ENCODE measurements around the gene GTF2A1.

The GTF2A1 gene

GRCh38 chr14:81177225-81177624 lies 43.5 kb downstream of the GTF2A1 start:
- DNase-seq (ENCODE audit: low read depth) = no peak

- no peak for DNase-seq (ENCODE audit: low read depth)
Measured at GRCh38 chr14:81176241-81176640, 44.5 kb downstream of the GTF2A1 start.

- no peak for DNase-seq (ENCODE audit: low read depth)
Measured at GRCh38 chr14:81172881-81173280, 47.9 kb downstream of the GTF2A1 start.

DNA sequence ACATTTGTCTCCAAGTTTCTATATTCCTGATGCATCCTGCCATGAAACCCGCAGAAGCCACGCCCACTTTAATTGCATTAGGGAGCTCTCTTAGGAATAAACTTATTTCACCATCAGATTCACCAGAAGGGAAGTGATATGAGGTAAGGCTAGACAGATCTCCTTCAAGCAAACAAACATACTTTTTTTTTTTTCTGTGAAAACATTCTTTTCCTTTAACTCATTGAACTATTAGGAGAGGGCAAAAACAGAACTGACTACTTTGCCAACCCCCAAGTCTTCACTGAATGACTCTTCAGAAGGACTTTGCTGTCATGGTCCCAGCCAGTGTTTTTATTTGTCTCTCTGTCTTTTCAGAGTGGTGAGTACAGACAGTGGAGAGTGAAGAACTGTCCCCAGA lies 48.4 kb downstream of the GTF2A1 start:
- no peak for DNase-seq (ENCODE audit: low read depth)

GRCh38 chr14:81170829-81171195 lies 49.9 kb downstream of the GTF2A1 start:
- no peak for DNase-seq (ENCODE audit: low read depth)

GRCh38 chr14:81170104-81170828 lies 50.5 kb downstream of the GTF2A1 start:
- DNase-seq (ENCODE audit: low read depth) = peak; percentile 60

DNA sequence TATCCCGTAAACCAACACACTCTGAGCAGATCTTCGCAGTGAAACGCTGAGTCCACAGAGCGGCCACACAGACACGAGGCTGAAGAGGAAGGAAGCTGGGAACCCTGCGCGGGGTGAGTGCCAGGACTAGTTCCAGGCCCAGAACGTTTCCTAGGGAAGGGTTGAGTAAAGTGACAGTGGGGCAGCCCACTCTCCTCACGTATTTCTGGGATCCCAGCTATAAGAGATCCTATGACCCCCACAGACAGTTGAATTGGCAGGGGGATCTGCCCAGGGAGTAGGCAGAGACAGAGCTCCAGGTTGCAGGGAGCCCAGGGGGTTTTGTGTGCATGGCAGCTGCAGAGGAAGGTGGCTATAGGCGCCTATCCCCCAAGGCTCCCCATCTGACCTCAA lies 51.1 kb downstream of the GTF2A1 start:
- DNase-seq (ENCODE audit: low read depth) = no peak

- DNase-seq (ENCODE audit: low read depth) = no peak
Measured at GRCh38 chr14:81169267-81169666, 51.5 kb downstream of the GTF2A1 start.

- DNase-seq (ENCODE audit: low read depth) = no peak
Measured at GRCh38 chr14:81166121-81166520, 54.6 kb downstream of the GTF2A1 start.

- DNase-seq (ENCODE audit: low read depth) = no peak
Measured at GRCh38 chr14:81165188-81165587, 55.6 kb downstream of the GTF2A1 start.

DNA sequence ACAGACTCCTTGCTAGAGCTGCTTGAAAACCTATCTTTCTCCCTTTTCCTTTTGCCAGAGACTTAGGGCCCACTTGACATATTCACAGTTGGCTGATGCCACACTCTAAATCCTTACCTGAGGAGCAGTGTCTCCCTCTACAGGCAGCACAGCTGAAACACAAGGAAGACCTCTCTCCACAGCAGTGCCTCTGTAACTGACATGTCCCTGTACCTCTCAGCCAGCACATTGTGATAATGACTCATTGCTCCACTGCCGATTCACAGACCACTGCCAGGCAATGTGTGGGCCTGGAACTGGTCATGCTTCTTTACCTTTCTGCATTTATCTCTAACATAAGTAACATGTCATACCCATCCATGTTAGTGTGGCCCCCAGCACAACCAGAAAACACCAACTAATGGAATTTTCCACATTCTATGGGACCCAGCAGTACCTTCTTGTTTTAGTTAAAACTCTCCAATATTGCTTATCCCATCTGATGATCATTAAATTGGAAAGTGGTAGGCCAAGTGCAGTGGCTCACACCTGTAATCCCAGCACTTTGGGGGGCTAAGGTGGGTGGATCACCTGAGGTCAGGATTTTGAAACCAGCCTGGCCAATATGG lies 56.5 kb downstream of the GTF2A1 start:
- no peak for DNase-seq (ENCODE audit: low read depth)

- no peak for DNase-seq (ENCODE audit: low read depth)
Measured at GRCh38 chr14:81162941-81163340, 57.8 kb downstream of the GTF2A1 start.

DNA sequence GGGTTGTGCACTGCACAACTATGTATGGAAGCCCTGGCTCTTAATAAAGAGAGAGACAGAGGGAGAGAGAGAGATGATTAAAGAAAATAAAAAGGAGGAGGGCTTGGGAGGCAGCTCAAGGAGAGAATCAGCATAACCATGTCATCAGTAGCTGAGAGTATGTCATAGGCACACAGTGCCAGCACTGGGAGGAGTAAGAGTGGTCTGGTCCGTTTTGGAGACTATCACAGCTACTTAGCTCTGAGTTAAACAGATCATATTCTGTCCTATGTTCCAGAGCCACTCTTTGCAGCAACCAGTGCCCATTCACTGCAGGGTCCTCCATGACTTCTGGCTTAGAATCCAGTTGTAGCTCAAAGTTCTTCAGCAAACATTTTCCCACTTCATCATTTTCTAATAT lies 59.0 kb downstream of the GTF2A1 start:
- DNase-seq (ENCODE audit: low read depth) = no peak

DNA sequence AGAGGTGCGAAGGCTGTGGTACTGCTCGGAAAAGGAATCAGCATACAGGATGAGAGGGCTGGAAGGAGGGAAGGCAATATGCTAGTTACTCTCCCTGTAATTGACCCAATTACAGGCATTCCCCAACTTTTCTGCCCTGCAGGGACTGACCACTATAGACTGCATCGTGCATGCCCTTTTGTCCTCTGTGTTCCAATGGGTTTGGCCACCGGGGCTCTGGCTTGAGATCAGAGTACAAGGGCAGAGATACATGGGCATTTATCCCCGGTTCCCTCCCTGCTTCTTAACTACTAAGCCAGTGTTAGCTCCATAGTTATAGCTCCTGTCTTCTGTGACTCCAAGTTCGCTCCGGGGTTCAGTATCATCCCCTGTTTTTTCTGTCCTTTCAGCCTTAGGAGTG lies 59.7 kb downstream of the GTF2A1 start:
- DNase-seq (ENCODE audit: low read depth) = no peak

DNA sequence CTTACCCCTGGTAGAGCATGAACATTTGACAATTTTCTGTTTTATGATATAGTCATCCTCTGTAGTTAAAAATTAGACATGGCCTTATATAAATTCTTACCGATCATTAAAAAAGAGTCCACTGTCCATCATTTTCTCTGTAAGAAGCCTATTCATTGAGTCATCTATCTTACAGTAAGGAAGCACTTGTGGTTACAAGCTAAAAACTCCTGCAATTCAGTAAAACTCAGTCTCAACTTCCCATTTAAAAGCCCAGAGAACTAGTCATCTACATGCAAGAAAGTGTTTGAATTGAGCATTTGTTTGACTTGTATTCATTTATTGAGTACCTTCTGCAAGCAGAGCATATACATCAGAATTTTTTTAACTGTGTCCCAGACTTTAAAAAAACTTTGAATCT lies 63.3 kb downstream of the GTF2A1 start:
- DNase-seq (ENCODE audit: low read depth) = no peak

DNA sequence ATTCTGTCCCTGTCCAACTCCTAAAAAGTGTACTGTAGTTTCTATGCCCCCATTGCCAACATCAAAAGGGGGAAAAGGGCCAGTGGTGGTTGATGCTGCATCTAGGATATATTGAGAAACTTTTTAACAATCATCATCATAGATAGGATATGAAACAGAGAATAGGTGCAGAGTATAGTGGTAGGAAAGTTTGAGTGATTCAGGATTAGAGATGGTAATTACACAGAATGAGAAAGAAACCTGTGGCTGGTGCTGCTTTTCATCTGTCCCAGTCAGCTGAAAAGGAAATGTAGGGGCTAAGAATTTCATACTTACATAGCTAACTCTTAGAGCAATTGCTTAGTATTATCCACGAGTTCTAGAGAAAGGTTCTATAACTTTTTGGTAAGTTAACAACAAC lies 67.6 kb downstream of the GTF2A1 start:
- DNase-seq (ENCODE audit: low read depth) = no peak

GRCh38 chr14:81148635-81149034 lies 72.1 kb downstream of the GTF2A1 start:
- DNase-seq (ENCODE audit: low read depth) = no peak

DNA sequence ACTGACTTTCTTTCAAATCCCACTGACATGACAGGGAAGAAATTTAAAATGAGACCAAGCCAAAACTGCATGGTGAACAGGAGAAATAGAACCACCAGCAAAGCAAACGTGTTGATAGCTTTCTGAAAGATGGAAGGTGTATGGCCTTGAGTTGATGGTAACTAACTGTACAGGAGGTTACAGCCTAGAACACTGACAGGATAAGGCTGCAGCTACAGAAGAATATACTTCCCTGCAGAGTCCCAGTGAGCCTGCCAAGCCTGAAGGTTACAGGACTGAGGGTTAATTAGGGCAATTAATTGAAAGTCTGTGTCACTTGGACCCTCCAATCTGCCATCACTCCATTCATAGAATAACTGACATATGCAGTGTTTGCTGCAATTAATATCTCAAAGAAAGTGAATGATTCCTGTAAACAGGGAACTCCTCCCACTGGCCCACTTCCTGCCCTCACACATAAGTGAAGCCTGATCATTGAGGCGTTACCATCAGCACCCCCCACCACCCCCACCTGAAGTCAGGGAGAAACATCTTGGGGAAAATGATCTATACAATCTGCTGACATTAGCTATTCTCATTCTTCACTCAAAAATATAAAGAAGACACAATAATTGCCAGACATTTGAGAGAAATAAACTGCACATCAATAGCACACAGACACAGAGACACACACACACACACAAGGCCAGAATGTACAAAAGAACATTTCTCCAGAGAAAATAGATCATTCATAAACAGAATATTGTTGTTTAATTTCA lies 73.4 kb downstream of the GTF2A1 start:
- no peak for DNase-seq (ENCODE audit: low read depth)

GRCh38 chr14:81144824-81145603 lies 75.7 kb downstream of the GTF2A1 start:
- no peak for DNase-seq (ENCODE audit: low read depth)

DNA sequence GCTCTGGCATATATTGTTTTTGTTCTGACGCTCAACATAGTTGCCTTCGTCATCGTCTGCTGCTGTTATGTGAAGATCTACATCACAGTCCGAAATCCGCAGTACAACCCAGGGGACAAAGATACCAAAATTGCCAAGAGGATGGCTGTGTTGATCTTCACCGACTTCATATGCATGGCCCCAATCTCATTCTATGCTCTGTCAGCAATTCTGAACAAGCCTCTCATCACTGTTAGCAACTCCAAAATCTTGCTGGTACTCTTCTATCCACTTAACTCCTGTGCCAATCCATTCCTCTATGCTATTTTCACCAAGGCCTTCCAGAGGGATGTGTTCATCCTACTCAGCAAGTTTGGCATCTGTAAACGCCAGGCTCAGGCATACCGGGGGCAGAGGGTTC lies 77.0 kb downstream of the GTF2A1 start:
- no peak for DNase-seq (ENCODE audit: low read depth)

DNA sequence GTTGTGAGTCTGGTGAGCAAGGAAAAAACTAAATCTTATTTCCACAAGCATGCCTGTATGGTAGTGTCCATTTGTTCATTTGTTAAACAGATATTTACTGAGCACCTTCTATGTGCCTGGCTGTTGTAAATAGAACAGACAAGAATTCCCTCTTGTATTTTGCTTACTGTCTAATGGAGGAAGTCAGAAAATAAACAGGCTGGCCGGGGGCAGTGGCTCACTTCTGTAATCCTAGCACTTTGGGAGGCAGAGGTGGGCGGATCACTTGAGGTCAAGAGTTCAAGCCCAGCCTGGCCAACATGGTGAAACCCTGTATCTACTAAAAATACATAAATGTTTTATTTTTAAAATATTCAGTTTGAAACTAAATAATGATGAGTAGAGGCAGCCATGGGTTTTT lies 79.3 kb downstream of the GTF2A1 start:
- no peak for DNase-seq (ENCODE audit: low read depth)

DNA sequence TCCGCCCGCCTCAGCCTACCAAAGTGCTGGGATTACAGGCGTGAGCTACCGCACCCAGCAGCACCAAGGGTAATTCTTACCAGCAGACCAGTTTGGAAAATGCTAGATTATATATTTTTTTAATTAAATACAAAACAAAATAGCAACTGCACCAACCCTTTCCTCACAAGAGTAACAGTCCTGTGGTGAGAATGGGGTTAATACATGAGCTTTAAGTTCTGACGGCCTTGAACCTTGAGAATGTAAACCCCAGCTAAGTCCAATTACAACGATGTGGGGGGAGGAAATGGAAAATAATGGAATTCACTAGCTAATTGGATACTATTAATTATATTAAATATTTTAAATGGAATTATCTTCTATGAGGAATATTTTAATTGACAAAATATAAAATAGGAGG lies 82.3 kb downstream of the GTF2A1 start:
- DNase-seq (ENCODE audit: low read depth) = no peak

DNA sequence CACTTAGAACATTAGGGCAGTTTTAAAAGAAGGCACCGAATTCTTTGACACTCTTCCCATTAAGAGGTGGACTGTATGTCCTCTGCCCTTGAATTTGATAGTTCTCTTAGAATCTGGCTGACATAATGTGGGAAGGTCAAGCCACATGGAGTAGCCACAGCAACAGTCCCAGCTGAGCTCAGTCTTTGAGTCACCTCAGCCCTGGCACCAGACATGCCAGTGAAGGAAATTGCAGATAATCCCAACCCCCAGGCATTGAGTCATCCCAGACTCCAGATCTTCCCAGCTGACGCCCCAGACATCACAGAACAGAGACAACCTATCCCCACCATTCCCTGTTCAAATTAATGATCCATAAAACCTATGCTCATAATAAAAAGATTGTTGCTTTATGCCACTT lies 83.4 kb downstream of the GTF2A1 start:
- no peak for DNase-seq (ENCODE audit: low read depth)

Measured in CMK (cell line).